HK-2 (cell line): ENCODE results near the gene PTPRD.

Experiments used
- DNase-seq: peaks from one replicate; pipeline ENCODE4 v3.0.0-alpha.2; 2018; ENCODE audit not compliant: unreplicated experiment

PTPRD gene

DNA sequence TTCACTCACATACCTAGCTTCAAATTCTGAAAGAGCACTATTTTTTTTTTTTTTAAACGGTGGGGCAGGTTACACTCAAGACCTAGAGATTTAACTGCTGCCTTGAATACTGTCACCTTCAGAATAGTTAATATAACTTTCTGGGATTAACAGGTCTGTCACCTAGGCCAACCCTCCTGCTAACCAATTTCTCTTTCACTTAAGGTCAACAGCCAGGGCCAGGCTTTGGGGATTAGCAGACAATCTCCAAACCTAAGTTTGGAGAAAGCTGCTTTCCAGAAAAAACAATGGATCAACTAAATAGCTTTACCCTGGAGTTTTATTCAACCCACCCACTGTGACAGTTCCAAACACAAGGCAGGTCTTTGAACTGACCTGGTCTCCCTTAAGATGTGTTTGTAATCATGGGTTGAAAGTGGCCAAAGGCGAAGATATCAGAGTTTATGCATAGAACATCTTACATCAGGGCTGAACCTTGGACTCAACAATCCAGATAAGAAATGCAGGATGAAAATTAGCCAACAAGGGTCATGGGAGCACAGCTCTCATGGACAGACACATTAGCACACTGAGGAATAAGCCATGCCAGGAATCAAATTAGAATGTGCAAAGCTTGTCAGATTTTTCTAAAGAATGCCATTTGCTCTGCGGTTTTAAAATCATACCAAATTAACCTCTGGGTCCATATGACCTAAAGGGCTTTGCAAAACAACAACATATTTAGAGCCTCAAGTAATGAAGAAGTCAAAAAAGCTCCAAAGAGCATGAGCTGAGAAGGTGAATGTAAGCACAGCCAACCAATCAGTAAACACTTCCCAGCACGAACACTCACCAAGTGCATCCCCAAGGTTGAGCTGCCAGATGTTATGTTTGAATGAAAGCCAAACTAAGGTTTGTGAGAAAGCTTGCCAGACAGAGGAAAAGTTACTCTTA, 2274.7 kb downstream of the PTPRD start:
- no peak for DNase-seq

DNA sequence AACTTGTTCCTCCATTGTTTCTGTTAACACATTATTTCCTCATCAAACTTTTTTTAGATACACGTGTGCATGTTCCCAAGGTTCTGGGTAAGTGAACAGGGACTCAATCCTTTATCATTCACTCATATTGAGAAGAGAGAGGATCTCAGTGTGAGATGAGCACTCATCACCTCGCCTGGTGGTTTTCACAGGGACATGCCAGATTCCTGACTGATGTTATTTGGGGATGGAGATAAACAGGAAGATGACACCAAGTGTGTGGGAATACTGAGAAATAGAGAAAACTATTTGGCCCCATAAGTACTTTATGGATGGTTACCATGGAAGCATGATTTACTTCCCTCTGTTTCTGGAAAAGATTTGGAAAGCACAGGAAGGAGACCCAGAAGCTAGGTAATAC, 2279.9 kb downstream of the PTPRD start:
- DNase-seq: no peak

DNA sequence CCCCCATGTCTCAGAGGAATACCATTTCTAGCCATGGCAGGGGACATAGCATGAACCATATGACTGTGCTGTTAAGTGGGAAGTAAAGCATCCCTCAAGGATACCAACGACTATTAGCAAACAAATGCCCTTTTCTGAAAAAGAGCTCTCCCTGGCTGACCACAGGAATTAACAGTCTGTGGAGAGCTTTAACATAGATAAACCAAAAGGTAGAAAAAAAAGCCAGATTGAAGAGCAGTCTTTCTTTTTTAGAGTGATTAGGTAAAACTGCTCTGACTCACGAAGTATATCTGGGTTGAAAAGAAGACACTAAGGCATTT, 2280.5 kb downstream of the PTPRD start:
- no peak for DNase-seq

DNA sequence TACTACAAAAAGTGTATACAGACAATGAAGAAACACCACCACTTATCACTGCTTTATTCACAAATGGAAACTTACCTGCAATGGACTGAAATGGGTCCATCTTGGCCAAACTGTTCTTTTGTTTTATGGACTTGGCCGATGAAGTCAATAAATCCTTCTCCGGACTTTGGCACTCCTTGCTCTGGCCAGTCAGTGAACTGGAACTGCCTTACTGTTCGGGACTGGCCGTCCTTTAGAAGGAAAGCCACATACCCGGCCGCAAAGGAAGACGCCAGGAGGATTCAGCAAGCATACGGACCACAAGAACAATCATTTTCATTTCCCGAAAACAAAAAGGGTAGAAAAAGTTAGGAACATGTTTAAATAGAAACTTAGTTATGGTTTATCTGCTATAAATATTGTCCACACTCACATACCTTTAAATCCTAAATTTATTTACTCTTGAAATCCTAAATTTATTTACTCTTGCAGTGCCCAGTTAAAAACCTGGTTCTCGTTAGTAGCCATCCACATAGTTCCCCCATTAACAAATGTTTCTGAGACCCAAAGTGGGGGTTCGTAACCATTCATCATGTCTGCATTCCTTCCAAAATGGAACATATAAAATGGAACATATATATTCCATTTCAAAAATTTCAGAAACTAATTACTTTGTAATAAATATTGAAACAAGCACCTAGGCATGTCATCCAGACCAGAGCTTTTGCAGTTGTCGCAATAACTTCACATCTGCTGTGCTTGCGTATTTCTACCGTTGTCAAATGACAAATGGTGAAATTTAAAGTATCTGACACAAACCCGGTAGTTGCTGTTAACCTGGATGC, 2281.1 kb downstream of the PTPRD start:
- DNase-seq: no peak

DNA sequence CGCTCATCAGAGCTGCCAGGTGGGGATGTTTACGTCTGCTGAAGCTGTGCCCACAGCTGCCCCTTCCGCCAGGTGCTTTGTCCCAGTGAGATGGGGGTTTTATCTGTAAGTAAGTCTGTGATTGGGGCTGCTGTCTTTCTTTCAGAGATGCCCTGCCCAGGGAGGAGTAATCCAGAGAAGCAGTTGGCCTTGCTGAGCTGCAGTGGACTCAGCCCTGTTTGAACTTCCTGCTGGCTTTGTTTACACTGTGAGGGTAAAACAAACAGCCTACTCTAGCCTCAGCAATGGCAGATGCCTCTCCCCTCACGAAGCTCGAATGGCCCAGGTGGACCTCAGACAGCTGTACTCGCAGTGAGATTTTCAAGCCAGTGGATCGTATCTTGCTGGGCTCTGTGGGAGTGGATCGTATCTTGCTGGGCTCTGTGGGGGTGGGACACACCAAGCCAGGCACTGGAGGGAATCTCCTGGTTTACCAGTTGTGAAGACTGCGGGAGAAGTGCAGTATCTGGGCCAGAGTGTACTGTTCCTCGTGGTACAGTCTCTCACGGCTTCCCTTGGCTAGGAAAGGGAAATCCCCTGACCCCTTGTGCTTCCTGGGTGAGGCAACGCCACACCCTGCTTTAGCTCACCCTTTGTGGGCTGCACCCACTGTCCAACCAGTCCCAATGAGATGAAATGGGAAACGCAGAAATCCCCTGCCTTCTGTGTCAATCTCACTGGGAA, 2283.1 kb downstream of the PTPRD start:
- no peak for DNase-seq

DNA sequence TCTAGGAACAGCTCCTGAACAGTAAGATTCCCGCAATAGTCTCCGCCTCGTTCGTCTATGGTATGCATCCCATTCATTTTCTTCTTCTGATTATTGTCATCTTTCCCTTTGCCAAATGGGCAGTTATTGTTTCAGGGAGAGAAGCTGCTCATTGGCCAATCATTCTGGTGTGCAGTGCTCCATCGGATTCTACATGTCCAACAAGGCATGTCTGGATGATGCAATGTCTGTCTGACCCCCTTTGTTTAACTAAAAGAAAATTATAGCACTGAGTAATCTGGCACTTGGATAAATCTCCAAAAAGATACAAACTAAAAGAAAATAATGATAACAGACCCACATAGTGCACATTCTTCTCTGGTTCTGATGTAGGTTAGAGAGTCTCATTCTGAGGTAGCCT, 2297.6 kb downstream of the PTPRD start:
- DNase-seq: no peak

DNA sequence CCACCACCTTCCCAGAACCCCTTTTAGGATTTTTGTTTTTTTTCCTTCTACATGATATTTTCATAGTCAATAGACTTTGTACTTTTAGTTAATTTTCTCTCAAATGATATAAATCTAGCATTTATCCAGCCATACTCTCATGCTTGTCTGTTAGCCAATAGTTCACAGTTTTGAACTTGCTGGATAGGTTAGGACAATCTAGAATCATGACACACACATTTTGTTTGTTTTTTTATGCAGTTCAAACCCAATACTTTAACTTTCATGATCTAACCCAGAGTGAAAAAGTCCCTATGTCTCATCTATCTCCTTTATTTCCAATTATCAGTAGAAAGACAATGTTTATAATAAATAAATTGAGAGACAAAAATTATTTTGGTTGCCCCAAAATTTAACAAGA, 2303.5 kb downstream of the PTPRD start:
- no peak for DNase-seq

DNA sequence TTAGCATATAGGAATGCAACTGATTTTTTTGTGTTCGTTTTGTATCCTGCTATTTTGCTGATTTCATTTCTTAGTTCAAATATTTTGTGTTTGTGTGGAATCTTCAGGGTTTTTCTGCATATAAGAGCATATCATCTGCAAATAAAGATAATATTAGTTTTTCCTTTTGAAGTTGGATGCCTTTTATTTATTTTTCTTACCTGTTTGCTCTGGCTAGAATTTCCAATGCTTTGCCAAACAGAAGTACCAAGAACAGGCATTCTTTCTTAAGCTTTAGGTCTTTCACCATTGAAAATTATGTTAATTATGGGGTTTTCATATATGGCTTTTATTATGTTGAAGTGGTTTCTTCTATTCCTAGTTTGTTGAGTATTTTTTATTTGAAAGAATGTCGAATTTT, 2308.1 kb downstream of the PTPRD start:
- DNase-seq: no peak

DNA sequence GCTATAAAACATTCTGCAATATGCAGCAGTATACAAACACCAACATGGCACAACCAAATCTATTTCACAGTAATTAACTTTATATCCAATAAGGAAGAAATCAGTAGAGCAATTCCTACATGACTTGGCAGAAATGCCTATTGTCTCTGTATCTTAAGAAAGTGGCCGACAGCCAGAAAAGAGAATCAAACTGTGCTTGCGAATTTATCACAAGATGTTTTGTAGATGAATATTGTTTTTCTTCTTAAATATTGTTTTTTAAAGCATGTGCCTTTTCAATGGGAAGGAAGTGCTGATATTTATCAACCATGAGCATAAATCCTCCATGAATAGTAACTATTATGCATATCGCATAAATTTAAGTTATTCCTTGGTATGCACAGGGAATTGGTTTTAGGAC, 2311.5 kb downstream of the PTPRD start:
- DNase-seq: no peak

DNA sequence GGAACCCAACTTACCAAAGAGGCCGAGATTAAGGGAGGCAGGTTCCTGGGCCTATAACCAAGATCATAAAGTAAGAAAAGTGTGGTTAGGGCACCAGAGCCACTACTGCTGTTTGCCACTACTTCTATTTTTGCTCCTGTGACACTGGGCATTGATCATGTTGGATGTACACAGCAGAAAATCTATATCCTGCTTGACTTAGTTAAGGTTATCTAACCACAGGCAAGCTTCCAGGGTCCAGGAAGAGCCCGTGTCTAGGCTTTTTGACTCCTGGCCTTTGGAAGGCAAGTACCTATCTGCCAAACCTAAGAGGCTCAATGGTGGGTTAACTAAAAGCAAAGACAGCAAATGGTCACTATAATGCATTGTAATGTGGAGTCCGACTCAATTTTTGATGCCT, 2315.8 kb downstream of the PTPRD start:
- DNase-seq: no peak

DNA sequence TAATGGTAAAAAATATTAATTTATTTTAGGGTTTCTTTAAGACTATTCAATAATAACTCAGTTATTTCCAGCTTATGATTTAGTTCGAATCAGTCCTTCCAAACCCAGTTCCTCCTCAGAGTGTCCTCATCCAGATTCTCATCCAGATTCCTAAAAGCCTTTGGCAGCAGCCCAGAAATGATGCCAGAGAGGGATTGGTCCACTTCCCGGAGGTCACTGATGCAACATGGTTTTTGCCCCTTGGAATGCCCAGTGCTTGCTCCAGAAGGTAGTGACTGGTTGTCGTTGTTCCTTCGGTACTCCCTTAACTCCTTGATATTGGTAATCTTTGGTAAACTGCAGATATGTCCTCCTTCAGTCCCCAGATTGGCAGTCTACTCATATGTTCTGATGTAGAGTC, 2320.1 kb downstream of the PTPRD start:
- no peak for DNase-seq

DNA sequence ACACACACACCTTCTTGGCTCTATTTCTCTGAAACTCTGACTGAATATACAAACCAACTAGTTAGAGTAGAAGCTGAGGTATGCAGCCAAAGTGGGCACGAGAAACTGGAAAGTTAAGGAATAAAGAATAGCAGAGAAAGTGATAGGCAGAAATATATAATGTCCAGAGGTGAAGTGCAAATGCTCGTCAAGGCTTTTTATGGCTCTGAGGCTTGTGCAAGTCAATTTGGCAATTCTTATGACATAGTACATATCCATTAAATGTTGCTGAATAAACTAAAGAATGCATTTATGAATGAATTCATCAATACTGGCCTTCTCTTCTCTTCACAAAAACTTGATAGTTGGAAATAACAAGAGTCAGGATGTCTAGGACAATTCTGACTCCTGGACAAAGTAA, 2323.1 kb downstream of the PTPRD start:
- DNase-seq: no peak

DNA sequence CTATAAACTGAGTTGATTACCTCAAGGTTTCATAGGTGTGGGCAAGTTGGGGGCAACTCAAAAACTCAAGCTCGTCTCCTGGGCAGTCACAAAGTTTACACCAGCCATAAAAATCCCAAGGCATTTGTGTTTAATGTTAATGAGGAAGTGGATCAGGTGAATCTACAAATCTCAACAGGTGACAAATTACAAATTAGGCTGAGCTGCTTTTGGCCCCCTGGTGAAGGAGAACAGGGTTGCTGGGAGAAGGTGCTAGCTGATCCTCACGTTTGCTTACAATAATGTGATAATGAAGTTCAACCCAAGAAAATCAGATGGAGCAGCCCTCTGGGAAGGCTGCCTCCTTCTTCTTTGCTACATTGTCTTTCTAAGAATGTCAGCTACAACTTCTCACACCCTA, 2324.8 kb downstream of the PTPRD start:
- no peak for DNase-seq

DNA sequence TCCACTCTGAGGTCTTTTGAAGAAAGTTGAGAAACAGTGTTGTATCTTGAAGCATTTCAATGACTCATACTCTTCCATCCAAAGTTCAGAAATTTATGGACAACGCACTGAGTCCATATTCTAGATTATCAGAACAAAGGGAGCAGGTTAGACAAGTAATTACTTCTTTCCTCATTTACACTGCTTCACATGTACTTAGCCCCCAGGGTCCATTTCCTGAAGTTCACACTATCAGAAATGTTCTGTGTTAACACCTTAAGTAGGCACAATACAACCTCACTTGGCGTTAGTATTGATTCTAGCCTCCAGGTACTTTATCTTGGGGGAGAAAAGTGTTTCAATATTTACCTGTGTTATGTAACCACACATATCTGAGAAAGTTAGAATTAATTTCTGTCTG, 2325.3 kb downstream of the PTPRD start:
- no peak for DNase-seq

DNA sequence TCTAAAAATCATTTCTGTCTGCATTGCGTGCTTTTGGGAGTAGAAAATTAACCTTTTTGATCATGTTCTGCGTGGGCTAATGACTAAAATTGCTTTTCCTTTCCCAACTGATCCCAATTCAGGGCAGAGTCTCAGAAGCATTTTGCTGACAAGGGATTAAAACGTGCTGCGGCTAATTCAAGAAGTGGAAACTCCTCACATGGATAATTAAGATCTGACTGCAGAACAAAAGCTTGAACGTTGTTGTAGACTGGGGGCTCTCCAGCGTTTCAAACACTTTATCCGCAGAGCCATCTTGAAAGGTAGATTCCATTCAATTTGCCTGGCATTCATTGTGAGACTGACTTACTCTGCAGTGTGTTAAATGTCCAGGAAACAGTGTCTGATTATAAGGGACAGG, 2327.9 kb downstream of the PTPRD start:
- DNase-seq: no peak

DNA sequence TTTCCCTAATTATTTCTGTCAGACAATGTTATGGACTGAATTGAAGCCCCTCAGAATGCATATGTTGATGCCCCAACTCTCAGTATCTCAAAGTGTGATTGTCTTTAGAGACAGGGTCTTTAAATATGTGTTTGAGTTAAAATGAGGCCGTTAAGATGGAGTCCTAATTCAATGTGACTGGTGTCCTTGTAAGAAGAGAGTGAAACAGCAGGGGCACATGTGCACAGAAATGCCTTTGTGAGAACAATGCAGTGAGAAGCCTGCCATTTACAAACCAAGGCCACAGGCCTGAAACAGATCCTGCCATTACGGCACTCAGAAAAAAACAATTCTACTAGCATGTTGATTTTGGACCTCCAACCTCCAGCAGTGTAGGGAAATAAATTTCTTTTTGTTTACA, 2330.3 kb downstream of the PTPRD start:
- no peak for DNase-seq

DNA sequence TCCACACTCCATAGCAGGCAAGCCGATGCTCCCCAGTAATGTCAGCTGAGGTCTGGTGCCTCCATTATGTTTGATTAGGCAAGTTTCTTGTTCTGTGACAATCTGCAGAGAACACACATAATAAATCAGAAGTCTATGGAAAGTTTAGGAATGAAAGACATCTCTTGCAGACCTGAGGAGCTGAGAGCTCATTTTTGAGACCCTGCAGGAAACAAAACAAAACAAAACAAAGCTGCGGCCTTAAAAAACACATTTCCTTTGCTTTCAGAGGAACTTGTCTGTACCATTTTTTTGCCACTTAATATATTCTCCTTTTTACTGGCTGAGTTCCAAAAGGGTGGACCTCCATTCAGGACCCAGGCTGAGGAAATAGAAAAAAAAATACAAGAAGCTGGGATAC, 2332.0 kb downstream of the PTPRD start:
- no peak for DNase-seq

DNA sequence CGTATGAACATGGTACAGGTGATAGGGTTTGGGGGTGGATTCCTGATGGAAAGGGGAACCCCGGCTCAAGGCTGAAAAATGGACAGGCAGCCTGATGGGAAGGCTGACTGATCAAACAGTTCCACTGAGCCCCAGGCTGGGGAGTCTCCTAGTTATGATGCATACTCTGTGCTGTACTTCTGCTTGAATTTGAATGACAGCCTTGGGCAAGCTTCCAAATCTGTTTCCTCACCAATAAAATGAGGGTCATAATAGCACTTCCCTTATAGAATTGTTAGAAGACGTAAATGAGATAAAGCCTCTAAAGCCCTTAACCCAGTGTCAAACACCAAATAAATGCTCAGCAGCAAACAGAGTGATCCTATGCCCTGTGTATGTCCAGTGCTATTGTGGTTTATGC, 2334.8 kb downstream of the PTPRD start:
- DNase-seq: no peak

DNA sequence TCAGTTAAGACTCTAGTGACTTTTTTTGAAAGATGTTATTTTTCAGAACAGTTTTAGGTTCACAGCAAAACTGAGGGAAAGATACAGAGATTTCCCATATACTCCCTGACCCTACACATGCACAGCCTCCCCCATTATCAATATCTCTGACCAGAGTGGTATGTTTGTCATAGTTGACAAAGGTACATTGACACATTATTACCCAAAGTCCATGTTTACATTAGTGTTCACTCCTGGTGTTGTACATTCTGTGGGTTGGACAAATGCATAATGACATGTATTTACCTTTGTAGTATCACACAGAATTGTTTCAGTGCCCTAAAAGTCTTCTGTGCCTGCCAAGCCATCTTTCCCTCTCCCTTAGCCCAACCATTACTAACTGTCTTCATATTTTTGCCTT, 2342.6 kb downstream of the PTPRD start:
- no peak for DNase-seq

DNA sequence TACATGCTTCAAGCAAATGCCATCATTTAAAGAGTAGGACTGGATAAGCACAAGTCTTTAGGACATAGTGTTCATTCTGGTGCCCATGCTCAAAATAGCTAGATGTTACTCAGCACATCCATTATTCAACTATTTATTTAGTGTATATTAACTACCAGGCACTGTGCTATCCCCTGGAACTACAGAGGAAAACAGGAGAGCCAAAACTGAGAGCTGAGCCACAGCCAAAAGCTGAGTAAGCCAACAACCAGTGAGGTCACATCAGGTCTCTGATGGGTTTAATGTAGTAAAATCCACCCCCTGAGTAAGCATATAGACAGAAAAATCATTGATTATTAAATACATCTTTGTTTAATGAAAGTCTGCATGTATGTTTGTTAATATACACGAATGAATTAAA, 2343.9 kb downstream of the PTPRD start:
- no peak for DNase-seq

DNA sequence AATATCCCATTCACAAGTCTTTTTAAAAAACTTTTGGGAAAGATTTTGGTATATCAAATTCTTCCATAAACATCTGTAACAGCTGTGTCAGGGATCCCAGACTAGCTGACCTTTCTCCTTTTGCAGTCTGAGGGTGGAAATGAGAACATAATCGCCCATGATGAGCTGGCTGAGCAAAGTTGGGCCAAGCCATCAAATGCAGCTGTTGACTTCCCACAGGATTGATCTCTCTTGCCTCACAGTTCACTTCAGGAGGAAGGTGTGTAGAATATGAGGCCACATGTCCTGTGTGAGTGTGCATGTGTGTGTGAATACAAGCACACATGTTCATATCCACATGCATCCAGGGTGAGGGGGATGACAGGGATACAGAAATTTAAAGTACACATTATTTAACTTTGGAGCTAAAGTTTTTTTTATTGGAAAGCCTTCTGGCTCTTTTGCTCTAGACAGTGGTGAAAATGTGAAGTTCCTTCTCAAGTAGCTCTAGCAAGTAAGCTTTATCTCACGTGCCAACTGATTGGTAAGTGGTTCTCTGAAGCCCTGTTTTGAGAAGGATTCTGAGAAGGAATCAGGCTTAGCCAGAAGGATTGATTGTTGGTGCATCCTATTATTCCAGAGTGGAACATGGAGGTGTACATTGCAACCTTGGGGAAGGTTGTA, 2344.5 kb downstream of the PTPRD start:
- DNase-seq: no peak

DNA sequence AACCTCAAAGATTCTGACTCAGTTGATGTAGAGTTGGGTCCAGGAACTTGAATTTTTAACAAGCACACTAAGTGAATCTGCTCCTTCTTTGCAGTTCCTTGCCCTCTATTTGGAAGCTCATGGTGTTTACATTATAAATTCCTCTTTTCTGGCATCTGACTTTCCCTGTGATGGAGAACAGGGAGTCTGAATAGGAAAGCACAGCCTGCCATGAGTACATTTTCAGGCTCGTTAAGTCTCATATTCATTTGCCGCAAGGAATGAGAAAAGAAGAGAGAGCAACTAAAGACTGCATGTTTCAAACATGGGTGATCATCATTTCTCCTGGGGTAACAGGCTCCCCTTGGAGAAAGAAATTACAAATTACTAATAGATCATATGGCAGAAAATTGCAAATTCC, 2345.2 kb downstream of the PTPRD start:
- DNase-seq: no peak
